Trophoblast cell (in vitro differentiated cells and primary cell): ENCODE measurements around the gene CDC45.
A peak's percentile ranks its signal among the peaks of the same experiment; 100 is the strongest.
"Not testable (repeated sequence)": the region's sequence is repeated elsewhere in the genome, so short reads cannot be mapped to it uniquely, and the experiment has no call there.

Experiments used
- DNase-seq, 2 donors: peaks; one replicate each; pipeline ENCODE4 v3.0.0-alpha.2; 2016
- H2AFZ ChIP-seq: 2 replicates; pipeline ENCODE4 v1.6.1; 2013; ENCODE audit warnings: low read length, moderate library complexity, mild to moderate bottlenecking; ENCODE audit not compliant: insufficient read depth, poor library complexity
- H2AK5ac ChIP-seq: 2 replicates; pipeline ENCODE4 v1.6.1; 2013; ENCODE audit warnings: mild to moderate bottlenecking, low read length
- H2BK120ac ChIP-seq: 2 replicates; pipeline ENCODE4 v1.6.1; 2013; ENCODE audit warnings: low read length, mild to moderate bottlenecking, moderate library complexity; ENCODE audit not compliant: insufficient read depth, poor library complexity
- H2BK12ac ChIP-seq: 2 replicates; pipeline ENCODE4 v1.6.1; 2013; ENCODE audit warnings: mild to moderate bottlenecking, low read length, moderate library complexity
- H2BK5ac ChIP-seq: 2 replicates; pipeline ENCODE4 v1.6.1; 2013; ENCODE audit warnings: low read length, low read depth, moderate library complexity, mild to moderate bottlenecking; ENCODE audit not compliant: poor library complexity
- H3K14ac ChIP-seq: 2 replicates; pipeline ENCODE4 v1.6.1; 2013; ENCODE audit warnings: mild to moderate bottlenecking, low read length
- H3K18ac ChIP-seq: 2 replicates; pipeline ENCODE4 v1.6.1; 2013; ENCODE audit warnings: mild to moderate bottlenecking, low read length
- H3K23ac ChIP-seq: 2 replicates; pipeline ENCODE4 v1.6.1; 2013; ENCODE audit warnings: low read length
- H3K27ac ChIP-seq: 2 replicates; pipeline ENCODE4 v1.5.1; 2013; ENCODE audit warnings: low read depth, mild to moderate bottlenecking, inconsistent platforms, low read length, moderate library complexity
- H3K27me3 ChIP-seq: 2 replicates; pipeline ENCODE4 v1.6.1; 2013; ENCODE audit warnings: inconsistent platforms, mild to moderate bottlenecking, low read length, moderate library complexity; ENCODE audit not compliant: insufficient read depth
- H3K36me3 ChIP-seq, 2 experiments: 1 replicate in 1 of 2; 2 replicates in 1 of 2; pipeline ENCODE4 v1.6.1; 2013; ENCODE audit warnings: low read length in 2 of 2, mild to moderate bottlenecking in 2 of 2, moderate library complexity in 1 of 2; ENCODE audit not compliant: insufficient read depth in 2 of 2, control insufficient read depth in 1 of 2
- H3K4ac ChIP-seq: 2 replicates; pipeline ENCODE4 v1.6.1; 2013; ENCODE audit warnings: low read depth, mild to moderate bottlenecking, low read length, moderate library complexity
- H3K4me1 ChIP-seq, 2 experiments: 1 replicate in 1 of 2; 2 replicates in 1 of 2; pipeline ENCODE4 v1.6.1; 2013; ENCODE audit warnings: low read length in 2 of 2, mild to moderate bottlenecking in 2 of 2, moderate library complexity in 1 of 2; ENCODE audit not compliant: insufficient read depth in 2 of 2, control insufficient read depth in 1 of 2
- H3K4me2 ChIP-seq: 2 replicates; pipeline ENCODE4 v1.6.1; 2013; ENCODE audit warnings: inconsistent platforms, mild to moderate bottlenecking, low read length, moderate library complexity
- H3K4me3 ChIP-seq: 2 replicates; pipeline ENCODE4 v1.5.1; 2013; ENCODE audit warnings: mild to moderate bottlenecking, low read depth, low read length, inconsistent platforms
- H3K79me1 ChIP-seq: one replicate; pipeline ENCODE4 v1.6.1; 2013; ENCODE audit warnings: low read length
- H3K79me2 ChIP-seq: 2 replicates; pipeline ENCODE4 v1.6.1; 2013; ENCODE audit warnings: low read length, mild to moderate bottlenecking; ENCODE audit not compliant: control insufficient read depth, insufficient read depth, poor library complexity
- H3K9ac ChIP-seq: 2 replicates; pipeline ENCODE4 v1.6.1; 2013; ENCODE audit warnings: mild to moderate bottlenecking, low read length
- H3K9me3 ChIP-seq: 2 replicates; pipeline ENCODE4 v1.6.1; 2013; ENCODE audit warnings: low read depth, mild to moderate bottlenecking, control low read depth, inconsistent platforms, low read length; ENCODE audit not compliant: insufficient read depth
- H4K12ac ChIP-seq: 2 replicates; pipeline ENCODE4 v1.6.1; 2013; ENCODE audit warnings: low read depth, mild to moderate bottlenecking, low read length, moderate library complexity
- H4K8ac ChIP-seq: 2 replicates; pipeline ENCODE4 v1.6.1; 2013; ENCODE audit warnings: low read depth, mild to moderate bottlenecking, low read length, moderate library complexity
- H4K91ac ChIP-seq: one replicate; pipeline ENCODE4 v1.6.1; 2013; ENCODE audit warnings: low read depth, mild to moderate bottlenecking, low read length, moderate library complexity
- WGBS: extraction: QIAGEN DNeasy Blood & Tissue Kit; methylation state at CpG from one replicate; pipeline ENCODE4 v1.1.7; 2013; ENCODE audit warnings: missing lambda C conversion rate; ENCODE audit not compliant: insufficient read length, insufficient coverage; ENCODE audit errors: extremely low coverage; 5-methylcytosine and 5-hydroxymethylcytosine counted together

CDC45 gene

DNA sequence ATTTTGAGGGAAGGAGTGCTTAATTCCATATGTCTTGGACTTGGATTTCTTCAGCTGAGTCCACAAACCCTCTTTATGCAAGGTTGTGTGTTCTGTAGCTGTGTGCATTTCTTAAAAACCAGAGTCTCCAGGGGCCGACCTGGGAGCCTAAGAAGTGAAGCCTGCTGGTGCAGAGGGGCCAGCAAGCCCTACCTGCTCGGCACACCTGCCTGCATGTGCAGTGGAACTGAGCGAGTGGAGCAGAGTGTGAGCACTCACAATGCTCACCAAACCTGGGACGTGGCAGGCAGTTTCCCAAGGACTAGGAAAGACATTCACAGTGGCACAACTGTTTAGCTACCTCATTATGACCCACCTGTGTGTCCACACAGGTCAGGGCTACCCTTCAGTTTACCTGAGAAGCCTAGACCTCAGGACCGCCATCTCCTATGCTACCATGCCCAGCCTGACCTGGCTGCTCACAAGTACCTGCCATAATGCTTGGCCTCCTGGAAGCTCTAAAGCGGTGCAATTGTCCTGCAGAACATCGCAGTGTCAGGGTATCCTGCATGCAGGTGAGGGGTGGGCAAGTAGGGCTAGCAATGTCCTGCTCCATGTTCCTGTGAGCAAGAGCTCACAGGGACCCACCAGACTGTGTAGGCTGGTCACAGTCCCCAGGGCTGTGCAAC is 36.0 kb upstream of the CDC45 start:
- Histone ChIP-seq H3K4me2 (no peak overlapping the region), H3K36me3 (peaks cover 20 to 26% of the 10 kb centered on the region in 2 experiments), H3K79me2 (peaks cover 7% of the 10 kb centered on the region), H2BK5ac (no peak overlapping the region), H4K12ac (no peak overlapping the region), H3K79me1 (peaks cover 7% of the 10 kb centered on the region), H2BK12ac (no peak overlapping the region), H3K9ac (no peak overlapping the region), H4K91ac (no peak overlapping the region), H3K23ac (no peak overlapping the region), H3K18ac (no peak overlapping the region), H3K4ac (no peak overlapping the region), H3K27me3 (no peaks in the 10 kb centered on the region), H2AFZ (no peak overlapping the region), H3K9me3 (no peaks in the 10 kb centered on the region), H3K14ac (no peak overlapping the region), H3K27ac (no peak overlapping the region), H3K4me1 (peaks cover 10% of the 10 kb centered on the region in 2 experiments), H2BK120ac (no peak overlapping the region), H2AK5ac (no peak overlapping the region), H3K4me3 (no peak overlapping the region), H4K8ac (no peak overlapping the region)
- no CpG with 5 or more reads among the region's 7 CpGs for WGBS
- no peak for DNase-seq

DNA sequence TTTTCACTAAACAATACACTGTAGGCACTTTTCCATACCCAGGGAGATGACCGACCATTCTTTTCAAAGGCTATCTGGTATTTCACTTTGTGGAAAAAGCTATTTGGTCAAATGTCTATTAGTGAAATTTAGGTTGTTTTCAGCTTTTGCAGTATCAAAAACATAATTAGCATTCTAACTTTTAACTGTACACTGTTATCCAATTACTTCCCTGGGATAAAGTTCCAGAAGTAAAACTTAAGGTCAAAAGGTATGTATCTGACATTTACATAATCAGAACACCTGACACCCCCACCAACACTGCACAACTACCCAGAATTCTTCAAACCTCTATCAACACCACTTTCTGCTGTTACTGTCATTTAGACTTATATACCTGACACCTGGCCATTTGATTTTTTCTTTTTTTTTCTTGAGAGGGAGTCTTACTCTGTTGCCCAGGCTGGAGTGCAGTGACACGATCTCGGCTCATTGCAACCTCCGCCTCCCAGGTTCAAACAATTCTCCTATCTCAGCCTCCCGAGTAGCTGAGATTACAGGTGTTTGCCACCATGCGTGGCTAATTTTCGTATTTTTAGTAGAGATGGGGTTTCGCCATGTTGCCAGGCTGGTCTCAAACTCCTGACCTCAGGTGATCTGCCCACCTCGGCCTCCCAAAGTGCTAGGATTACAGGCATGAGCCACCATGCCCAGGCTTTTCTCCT is 34.3 kb upstream of the CDC45 start:
- H2AFZ ChIP-seq, H2BK120ac ChIP-seq, H3K18ac ChIP-seq, H3K4ac ChIP-seq, H3K9me3 ChIP-seq, H3K27me3 ChIP-seq, H3K79me2 ChIP-seq, H3K4me2 ChIP-seq, H2BK12ac ChIP-seq, H4K12ac ChIP-seq, H3K9ac ChIP-seq, H2AK5ac ChIP-seq, H3K14ac ChIP-seq, H3K23ac ChIP-seq, H3K79me1 ChIP-seq, H4K8ac ChIP-seq, DNase-seq, H3K4me3 ChIP-seq, H2BK5ac ChIP-seq, H3K27ac ChIP-seq, H4K91ac ChIP-seq: not testable (repeated sequence)
- H3K4me1 ChIP-seq: peaks cover 11 to 12% of the 10 kb centered on the region in 2 experiments
- H3K36me3 ChIP-seq: peaks cover 25 to 34% of the 10 kb centered on the region in 2 experiments
- no CpG with 5 or more reads among the region's 9 CpGs for WGBS

DNA sequence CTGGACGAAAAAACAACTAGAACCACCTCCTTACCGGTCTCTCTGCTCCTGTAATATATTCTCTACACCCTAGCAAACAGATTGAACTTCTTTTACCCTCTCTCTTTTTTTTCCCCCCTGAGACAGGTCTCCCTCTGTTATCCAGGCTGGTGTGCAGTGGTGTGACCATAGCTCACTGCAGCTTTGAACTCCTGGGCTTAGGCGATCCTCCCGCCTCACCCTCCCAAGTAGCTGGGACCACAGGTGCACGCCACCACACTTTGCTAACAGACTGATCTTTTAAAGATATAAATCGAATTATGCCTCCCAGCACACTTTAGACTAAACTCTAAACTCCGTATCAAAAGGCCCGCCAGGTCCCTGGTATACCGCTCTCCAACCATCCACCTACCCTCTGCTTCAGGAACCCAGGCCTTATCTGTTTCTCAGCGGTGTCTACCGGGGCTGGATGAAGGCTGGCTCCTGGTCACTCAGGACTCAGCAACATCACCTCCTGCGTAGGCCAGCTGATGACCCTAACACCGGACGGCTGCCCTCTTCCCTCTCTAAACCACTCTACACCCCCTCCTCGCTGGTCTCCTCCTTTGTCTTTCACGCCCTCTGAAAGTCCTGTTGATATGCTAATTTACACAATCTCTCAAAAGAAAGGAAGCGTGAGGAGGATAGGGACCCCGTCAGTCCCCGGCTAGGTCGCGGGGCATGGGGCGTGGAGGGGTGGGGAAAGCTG is 33.0 kb upstream of the CDC45 start:
- Histone ChIP-seq H2BK12ac (no peak overlapping the region), H2AK5ac (no peak overlapping the region), H3K27me3 (no peaks in the 10 kb centered on the region), H3K36me3 (peaks cover 27 to 41% of the 10 kb centered on the region in 2 experiments), H3K14ac (peak overlapping the region; percentile 22), H3K4me2 (peak overlapping the region; percentile 89), H3K4me3 (peak overlapping the region; percentile 90), H3K4ac (peak overlapping the region; percentile 93), H3K27ac (peak overlapping the region; percentile 91), H2BK5ac (no peak overlapping the region), H3K18ac (no peak overlapping the region), H2BK120ac (no peak overlapping the region), H3K9ac (peak overlapping the region; percentile 78), H4K8ac (peak overlapping the region; percentile 85), H3K9me3 (no peaks in the 10 kb centered on the region), H3K23ac (no peak overlapping the region), H3K4me1 (peaks cover 11 to 12% of the 10 kb centered on the region in 2 experiments), H2AFZ (no peak overlapping the region), H3K79me1 (peaks cover 7% of the 10 kb centered on the region), H4K91ac (peak overlapping the region; percentile 86), H3K79me2 (peaks cover 7% of the 10 kb centered on the region), H4K12ac (peak overlapping the region; percentile 46)
- DNase-seq: no peak
- WGBS: no CpG with 5 or more reads among the region's 22 CpGs

DNA sequence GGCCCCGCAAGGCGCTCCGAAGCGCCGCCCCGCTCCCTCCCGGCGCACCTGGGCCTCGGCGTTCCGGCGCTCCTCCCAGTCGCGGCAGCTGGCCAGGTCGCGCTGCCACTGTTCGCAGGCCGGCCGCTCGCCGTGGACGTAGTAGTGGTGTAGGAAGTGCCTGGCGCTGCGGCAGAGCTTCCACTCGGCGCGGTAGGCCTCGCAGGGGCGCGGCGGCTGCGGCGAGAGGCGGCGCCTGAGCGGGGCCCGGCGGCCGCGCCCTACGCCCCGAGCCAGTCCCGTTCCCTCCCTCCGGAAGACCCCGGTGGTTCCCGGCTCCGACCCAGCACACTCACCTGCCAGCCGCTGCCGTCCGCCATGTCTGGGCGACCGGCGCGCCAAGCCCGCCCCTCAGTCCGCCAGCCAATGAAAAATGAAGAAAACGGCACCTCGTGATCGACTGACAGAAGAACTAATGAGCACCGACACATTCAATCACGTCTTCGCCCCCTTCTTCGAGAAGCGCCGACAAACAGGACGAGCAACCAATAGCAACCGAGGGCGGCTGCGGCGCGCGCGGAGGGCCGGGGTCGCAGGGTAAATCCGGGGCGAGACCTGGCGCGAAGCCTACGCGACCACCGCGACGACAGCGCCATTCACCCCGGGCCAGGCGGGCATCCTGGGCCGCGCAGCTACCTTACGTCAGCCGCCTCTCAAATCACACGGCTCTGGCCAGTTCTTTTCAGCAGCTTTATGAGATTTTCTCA is 32.2 kb upstream of the CDC45 start, which contains the start of gene C22orf39:
TSS of gene C22orf39 (minus strand) at position 382 of the 746 bp plus-strand sequence. CDS start at position 359, 23 bp downstream.
- peak; percentile 87 to 90 for DNase-seq
- Histone ChIP-seq H3K4me3 (peak within 1 kb of the TSS; percentile 90), H3K79me1 (peaks cover 7% of the 10 kb centered on the region), H3K36me3 (peaks cover 26 to 43% of the 10 kb centered on the region in 2 experiments), H3K79me2 (peaks cover 7% of the 10 kb centered on the region), H3K9ac (peak within 1 kb of the TSS; percentile 83), H3K14ac (peak within 1 kb of the TSS; percentile 84), H3K9me3 (no peaks in the 10 kb centered on the region), H3K4ac (peak within 1 kb of the TSS; percentile 93), H2BK120ac (peak within 1 kb of the TSS; percentile 43), H3K18ac (peak within 1 kb of the TSS; percentile 61), H2AK5ac (no peak within 1 kb of the TSS), H3K4me2 (peak within 1 kb of the TSS; percentile 89), H3K27ac (peak within 1 kb of the TSS; percentile 91), H4K91ac (peak within 1 kb of the TSS; percentile 86), H2BK12ac (no peak within 1 kb of the TSS), H4K8ac (peak within 1 kb of the TSS; percentile 85), H2BK5ac (peak within 1 kb of the TSS; percentile 42), H3K27me3 (no peaks in the 10 kb centered on the region), H2AFZ (peak within 1 kb of the TSS; percentile 81), H3K4me1 (peaks cover 11 to 12% of the 10 kb centered on the region in 2 experiments), H3K23ac (no peak within 1 kb of the TSS), H4K12ac (peak within 1 kb of the TSS; percentile 72)
- WGBS: no CpG with 5 or more reads among the region's 92 CpGs
